Naive thymus-derived CD4-positive, alpha-beta T cell (primary cell): Measurements from ENCODE around the gene GPR26. TPM values are rescaled to one million over a fixed set of nuclear protein-coding genes. Genes with fewer than 3 reads are reported as not detected.
"Not testable (repeated sequence)": the region's sequence is repeated elsewhere in the genome, so short reads cannot be mapped to it uniquely, and the experiment has no call there.

ENCODE experiments used
- ATAC-seq: fragments of 150-1000 bp; cut with Tn5 transposase; 2 replicates; pipeline ENCODE4 v1.10.0; 2021; ENCODE audit warnings: mild to moderate bottlenecking, moderate library complexity
- CTCF ChIA-PET: fragments of 350-600 bp; sonication (Branson Sonifier 250); formaldehyde crosslinking; loops from one replicate; lab custom pipeline; 2021; ENCODE audit warnings: antibody characterized with exemption; lab: Charles Lee
- POLR2A ChIA-PET: fragments of 350-600 bp; sonication (Branson Sonifier 250); formaldehyde crosslinking; loops from one replicate; lab custom pipeline; 2021; ENCODE audit warnings: antibody characterized with exemption, inconsistent platforms; lab: Charles Lee
- DNase-seq, 9 donors: peaks; one replicate each; pipeline versions ENCODE4 v3.0.0 to v3.0.0-alpha.2; 2020 to 2022; ENCODE audit warnings: mixed read lengths in 1 of 9
- H3K27ac ChIP-seq: one replicate; pipeline ENCODE4 v1.7.0; 2013; ENCODE audit warnings: mild to moderate bottlenecking, low read depth, low read length, moderate library complexity
- H3K27me3 ChIP-seq, 2 donors: one replicate each; pipeline ENCODE4 v1.7.0; 2013; ENCODE audit warnings: low read length in 2 of 2, mild to moderate bottlenecking in 2 of 2, moderate library complexity in 2 of 2; ENCODE audit not compliant: control insufficient read depth in 2 of 2, insufficient read depth in 2 of 2
- H3K36me3 ChIP-seq, 3 experiments: 1 replicate in 2 of 3; 2 replicates in 1 of 3; pipeline ENCODE4 v1.7.0; 2013; ENCODE audit warnings: low read length in 3 of 3, mild to moderate bottlenecking in 3 of 3, moderate library complexity in 1 of 3; ENCODE audit not compliant: insufficient read depth in 3 of 3, control insufficient read depth in 2 of 3
- H3K4me1 ChIP-seq, 2 donors: one replicate each; pipeline ENCODE4 v1.7.0; 2013; ENCODE audit warnings: low read length in 2 of 2, mild to moderate bottlenecking in 2 of 2, moderate library complexity in 1 of 2; ENCODE audit not compliant: control insufficient read depth in 2 of 2, insufficient read depth in 2 of 2
- H3K4me3 ChIP-seq: 2 replicates; pipeline ENCODE4 v1.7.0; 2013; ENCODE audit warnings: mild to moderate bottlenecking, low read length
- H3K9me3 ChIP-seq, 3 experiments: 1 replicate in 2 of 3; 2 replicates in 1 of 3; pipeline ENCODE4 v1.7.0; 2013; ENCODE audit warnings: low read length in 3 of 3; ENCODE audit not compliant: control insufficient read depth in 2 of 3
- H3K27ac Mint-ChIP-seq, 9 donors: one replicate each; pipeline ENCODE4 v1.8.0; 2020 to 2022; ENCODE audit warnings: mixed read lengths in 9 of 9, mild to moderate bottlenecking in 8 of 9, moderate library complexity in 5 of 9, inconsistent platforms in 2 of 9
- H3K27me3 Mint-ChIP-seq, 5 donors: one replicate each; pipeline ENCODE4 v1.8.0; 2021 to 2022; ENCODE audit warnings: mixed read lengths in 5 of 5, mild to moderate bottlenecking in 1 of 5
- H3K36me3 Mint-ChIP-seq, 5 donors: one replicate each; pipeline ENCODE4 v1.8.0; 2020 to 2022; ENCODE audit warnings: mixed read lengths in 5 of 5, mild to moderate bottlenecking in 3 of 5, inconsistent platforms in 1 of 5
- H3K4me1 Mint-ChIP-seq, 7 donors: one replicate each; pipeline ENCODE4 v1.8.0; 2020 to 2022; ENCODE audit warnings: mixed read lengths in 7 of 7, mild to moderate bottlenecking in 3 of 7, inconsistent platforms in 1 of 7
- H3K4me3 Mint-ChIP-seq, 10 donors: one replicate each; pipeline ENCODE4 v1.8.0; 2020 to 2022; ENCODE audit warnings: mild to moderate bottlenecking in 10 of 10, mixed read lengths in 10 of 10, moderate library complexity in 6 of 10, inconsistent platforms in 2 of 10
- H3K9me3 Mint-ChIP-seq, 11 donors: one replicate each; pipeline ENCODE4 v1.8.0; 2020 to 2022; ENCODE audit warnings: mixed read lengths in 11 of 11, mild to moderate bottlenecking in 4 of 11, inconsistent platforms in 1 of 11, moderate library complexity in 1 of 11
- intact Hi-C, 2 donors: fragments of 100-400 bp; cut with micrococcal nuclease; formaldehyde crosslinking; loops; one replicate each; pipeline ENCODE4 v1.15.1; 2023
- polyA plus RNA-seq, 2 donors: library from polyadenylated mRNA; unstranded; fragments of 300-500 nt; fragmentation: Illumina TruSeq; gene quantifications; one replicate each; pipeline ENCODE4 v1.2.3, GENCODE V29; 2021
- total RNA-seq, 6 experiments: library from RNA in 5 of 6; stranded (reverse) in 5 of 6; gene quantifications; 1 replicate in 5 of 6; 2 replicates in 1 of 6; pipeline ENCODE4 v1.2.3 and lab custom pipeline; 2021 to 2026

The GPR26 gene
- total and polyA plus RNA-seq, 7 experiments from 2014 or later, result not detected

DNA sequence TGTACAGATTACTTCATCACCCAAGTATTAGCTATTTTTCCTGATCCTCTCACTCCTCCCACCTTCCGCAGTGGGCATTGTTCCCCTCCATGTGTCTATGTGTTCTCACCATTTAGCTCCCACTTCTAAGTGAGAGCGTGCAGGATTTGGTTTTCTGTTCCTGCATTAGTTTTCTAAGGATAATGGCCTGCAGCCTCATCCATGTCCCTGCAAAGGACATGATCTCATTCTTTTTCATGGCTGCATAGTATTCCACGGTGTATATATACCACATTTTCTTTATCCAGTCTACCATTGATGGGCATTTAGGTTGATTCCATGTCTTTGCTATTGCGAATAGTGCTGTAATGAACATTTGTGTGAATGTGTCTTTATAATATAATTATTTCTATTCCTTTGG lies 70.8 kb downstream of the GPR26 start:
- H3K27me3 ChIP-seq, POLR2A ChIA-PET, H3K4me1 Mint-ChIP-seq, H3K9me3 ChIP-seq, H3K27ac Mint-ChIP-seq, intact Hi-C loops, H3K36me3 ChIP-seq, ATAC-seq, H3K4me1 ChIP-seq, H3K4me3 ChIP-seq, H3K27ac ChIP-seq, DNase-seq, H3K4me3 Mint-ChIP-seq, CTCF ChIA-PET, H3K36me3 Mint-ChIP-seq: not testable (repeated sequence)
- Mint-ChIP-seq H3K27me3 (peaks cover 0 to 14% (median 0%) of the 10 kb centered on the region in 5 donors), H3K9me3 (peaks cover 0 to 20% (median 2%) of the 10 kb centered on the region in 11 donors)

DNA sequence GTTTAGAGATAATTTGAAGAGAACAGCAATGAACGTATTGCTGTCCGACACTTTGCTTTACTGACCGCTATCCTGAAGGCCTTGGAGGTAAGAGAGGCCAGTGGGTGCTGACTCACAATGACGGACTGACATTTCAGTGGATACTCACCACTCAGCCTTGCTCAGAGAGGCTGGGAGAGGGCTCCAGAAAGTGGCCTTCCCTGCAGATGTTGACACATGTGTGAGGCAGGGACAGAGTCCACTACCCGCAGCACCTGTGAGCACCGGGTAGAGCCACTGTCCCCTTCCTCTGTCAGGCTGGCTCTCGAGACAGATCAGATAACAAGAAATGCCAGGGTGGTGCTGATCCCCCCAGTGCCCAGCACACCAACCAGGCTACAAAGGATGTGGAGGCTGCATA lies 75.0 kb downstream of the GPR26 start:
- H3K27ac ChIP-seq, result no peak overlapping the region
- intact Hi-C loops, result no loop called here
- H3K4me3 ChIP-seq, result no peak overlapping the region
- CTCF ChIA-PET, result no interaction called here
- H3K4me1 Mint-ChIP-seq, result no peaks in the 10 kb centered on the region
- no peaks in the 10 kb centered on the region for H3K27me3 ChIP-seq
- H3K9me3 Mint-ChIP-seq, result peaks cover 0 to 10% (median 2%) of the 10 kb centered on the region in 11 donors
- DNase-seq (no peak), ATAC-seq (no peak)
- POLR2A ChIA-PET, result no interaction called here
- peaks cover 0 to 3% (median 0%) of the 10 kb centered on the region in 5 donors for H3K36me3 Mint-ChIP-seq
- H3K4me3 Mint-ChIP-seq, result no peak overlapping the region
- H3K4me1 ChIP-seq, result no peaks in the 10 kb centered on the region
- no peaks in the 10 kb centered on the region for H3K36me3 ChIP-seq
- no peak overlapping the region for H3K27ac Mint-ChIP-seq
- no peaks in the 10 kb centered on the region for H3K9me3 ChIP-seq
- peaks cover 0 to 19% (median 10%) of the 10 kb centered on the region in 5 donors for H3K27me3 Mint-ChIP-seq

DNA sequence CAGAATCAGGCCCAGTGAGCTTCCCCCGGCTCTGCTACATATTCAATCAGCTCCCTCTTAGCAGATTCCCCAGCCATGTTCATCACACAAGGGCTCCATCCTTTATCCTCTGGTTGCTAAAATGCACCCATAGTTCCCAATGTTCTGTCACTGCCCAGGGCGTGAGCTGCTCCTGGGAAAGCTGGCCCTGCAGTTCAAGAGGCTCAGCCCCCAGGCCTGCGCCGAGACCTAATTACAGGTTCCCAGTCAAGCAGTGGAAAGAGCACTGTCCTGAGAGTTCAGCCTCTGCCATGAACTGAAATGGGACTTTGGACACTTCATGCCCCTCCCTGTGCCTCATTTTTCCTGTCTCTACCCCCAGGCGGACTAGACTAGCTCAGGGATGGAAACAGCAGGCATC lies 75.6 kb downstream of the GPR26 start:
- ATAC-seq (no peak), DNase-seq (no peak)
- no peaks in the 10 kb centered on the region for H3K4me1 ChIP-seq
- H3K36me3 ChIP-seq, result no peaks in the 10 kb centered on the region
- H3K4me1 Mint-ChIP-seq, result no peaks in the 10 kb centered on the region
- no peak overlapping the region for H3K4me3 Mint-ChIP-seq
- peaks cover 0 to 10% (median 2%) of the 10 kb centered on the region in 11 donors for H3K9me3 Mint-ChIP-seq
- no peak overlapping the region for H3K4me3 ChIP-seq
- H3K27ac Mint-ChIP-seq, result no peak overlapping the region
- intact Hi-C loops, result no loop called here
- ChIA-PET POLR2A (no interaction called here), CTCF (interaction anchor here (0.6 kb wide), 1 partner anchor 316 kb away, joined by 3 read pairs; no protein-coding TSS in a partner anchor)
- H3K27me3 Mint-ChIP-seq, result peaks cover 0 to 20% (median 10%) of the 10 kb centered on the region in 5 donors
- H3K9me3 ChIP-seq, result no peaks in the 10 kb centered on the region
- H3K36me3 Mint-ChIP-seq, result peaks cover 0 to 3% (median 0%) of the 10 kb centered on the region in 5 donors
- no peaks in the 10 kb centered on the region for H3K27me3 ChIP-seq
- H3K27ac ChIP-seq, result no peak overlapping the region

DNA sequence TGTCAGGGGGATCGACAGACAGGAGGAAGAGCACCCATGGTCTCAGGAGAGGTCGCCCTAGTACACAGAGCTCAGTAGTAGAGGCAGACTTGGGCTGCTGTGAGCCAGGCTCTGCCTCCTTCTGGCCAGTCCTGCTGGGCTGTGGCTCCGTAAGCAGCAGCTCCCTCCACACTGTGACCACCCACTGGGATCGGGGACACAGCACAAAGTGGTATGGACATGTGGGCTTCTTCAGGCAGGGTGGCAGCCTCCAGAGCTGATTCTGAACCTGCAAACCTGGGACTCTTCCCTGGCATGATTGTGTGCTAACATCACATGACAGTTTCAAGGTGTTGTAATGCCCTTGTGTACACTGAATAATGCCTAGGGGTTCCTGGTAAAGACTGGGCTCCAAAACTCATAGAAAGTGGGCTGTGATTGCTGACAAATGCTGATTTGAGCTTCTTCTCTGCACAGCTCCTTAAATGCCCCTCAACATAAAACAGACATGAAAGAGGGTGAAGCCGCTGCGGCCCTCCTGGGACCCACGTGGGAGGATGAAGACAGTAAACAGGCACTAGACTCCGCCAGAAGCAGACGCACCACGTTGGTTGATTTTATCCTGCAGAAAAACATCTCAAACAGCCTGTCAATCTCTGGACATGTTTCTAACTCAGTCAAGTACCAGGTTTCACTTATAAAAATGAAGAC lies 76.7 kb downstream of the GPR26 start:
- Mint-ChIP-seq H3K27ac (no peak overlapping the region), H3K4me3 (no peak overlapping the region), H3K27me3 (peaks cover 0 to 22% (median 10%) of the 10 kb centered on the region in 5 donors), H3K9me3 (peaks cover 0 to 10% (median 0%) of the 10 kb centered on the region in 11 donors), H3K36me3 (peaks cover 0 to 3% (median 0%) of the 10 kb centered on the region in 5 donors), H3K4me1 (no peaks in the 10 kb centered on the region)
- Histone ChIP-seq H3K4me3 (no peak overlapping the region), H3K27ac (no peak overlapping the region), H3K9me3 (no peaks in the 10 kb centered on the region), H3K27me3 (no peaks in the 10 kb centered on the region), H3K36me3 (no peaks in the 10 kb centered on the region), H3K4me1 (no peaks in the 10 kb centered on the region)
- POLR2A ChIA-PET, result no interaction called here
- DNase-seq (no peak), ATAC-seq (no peak)
- intact Hi-C loops, result no loop called here
- CTCF ChIA-PET, result no interaction called here

DNA sequence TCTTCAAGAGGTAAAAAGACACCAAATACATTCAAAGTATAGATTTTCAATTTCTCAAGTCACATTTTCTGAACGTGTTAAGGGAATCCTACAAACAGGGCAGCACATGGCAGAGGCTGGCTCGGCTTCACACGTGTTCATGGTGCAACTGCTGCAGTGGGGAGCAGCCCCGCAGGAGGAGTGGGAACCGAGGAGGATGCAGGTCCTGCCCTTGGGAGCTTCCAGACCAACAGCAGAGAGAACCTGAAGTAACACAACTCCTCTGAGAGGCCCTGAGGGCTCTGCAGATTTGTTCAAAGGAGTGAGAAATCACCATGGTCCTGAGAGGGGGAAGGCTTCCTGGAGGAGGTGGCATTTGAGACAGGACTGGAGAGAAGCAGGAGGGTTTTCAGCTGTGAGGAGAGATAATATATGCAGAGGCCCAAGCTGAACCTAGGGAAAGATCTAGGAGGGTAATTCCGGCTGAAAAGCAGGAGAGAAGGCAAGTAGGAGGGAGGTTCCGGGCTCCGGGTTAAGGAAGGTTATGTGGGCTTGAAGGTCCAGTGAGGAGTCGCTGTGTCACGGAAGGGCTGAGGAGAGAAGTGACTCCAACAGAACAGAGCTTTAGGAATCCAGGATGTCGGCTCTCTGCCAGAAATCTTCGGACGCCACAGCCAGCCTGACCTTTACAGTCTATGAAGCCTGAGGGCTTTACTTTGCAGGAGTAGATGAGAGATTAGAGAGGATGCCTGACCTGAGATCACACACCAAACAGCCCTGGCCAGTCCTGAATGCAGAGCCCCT lies 77.5 kb downstream of the GPR26 start:
- ChIA-PET POLR2A (no interaction called here), CTCF (no interaction called here)
- Histone ChIP-seq H3K36me3 (no peaks in the 10 kb centered on the region), H3K27ac (no peak overlapping the region), H3K9me3 (no peaks in the 10 kb centered on the region), H3K4me3 (no peak overlapping the region), H3K4me1 (no peaks in the 10 kb centered on the region), H3K27me3 (no peaks in the 10 kb centered on the region)
- Mint-ChIP-seq H3K4me1 (no peaks in the 10 kb centered on the region), H3K27me3 (peaks cover 0 to 20% (median 10%) of the 10 kb centered on the region in 5 donors), H3K36me3 (peaks cover 0 to 3% (median 0%) of the 10 kb centered on the region in 5 donors), H3K27ac (no peak overlapping the region), H3K4me3 (no peak overlapping the region), H3K9me3 (peaks cover 0 to 4% (median 0%) of the 10 kb centered on the region in 11 donors)
- ATAC-seq, result no peak
- DNase-seq, result no peak
- intact Hi-C loops, result no loop called here

DNA sequence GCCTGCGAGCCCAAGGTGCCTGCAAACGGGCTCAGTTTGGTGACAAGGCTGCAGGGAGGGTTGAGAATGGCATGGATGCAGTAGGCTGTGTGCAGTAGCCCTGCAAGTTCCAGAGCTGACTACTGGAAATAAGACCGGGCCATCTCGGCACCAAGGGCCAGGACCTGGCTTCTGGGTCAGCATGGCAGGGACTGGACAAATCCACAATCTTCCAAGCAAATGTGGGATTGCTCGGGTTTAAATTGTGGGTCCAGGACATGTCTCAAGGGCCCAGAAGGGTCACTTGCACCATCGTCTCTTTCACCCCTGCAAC lies 78.0 kb downstream of the GPR26 start:
- Histone ChIP-seq H3K4me1 (no peaks in the 10 kb centered on the region), H3K9me3 (no peaks in the 10 kb centered on the region), H3K36me3 (no peaks in the 10 kb centered on the region), H3K27me3 (no peaks in the 10 kb centered on the region), H3K27ac (no peak overlapping the region), H3K4me3 (no peak overlapping the region)
- H3K36me3 Mint-ChIP-seq, result no peaks in the 10 kb centered on the region
- no peaks in the 10 kb centered on the region for H3K4me1 Mint-ChIP-seq
- no peak overlapping the region for H3K27ac Mint-ChIP-seq
- H3K27me3 Mint-ChIP-seq, result peaks cover 0 to 15% (median 10%) of the 10 kb centered on the region in 5 donors
- H3K9me3 Mint-ChIP-seq, result no peaks in the 10 kb centered on the region
- H3K4me3 Mint-ChIP-seq, result no peak overlapping the region
- ChIA-PET POLR2A (no interaction called here), CTCF (no interaction called here)
- intact Hi-C loops, result no loop called here
- DNase-seq, result no peak
- ATAC-seq, result no peak
